OCI-LY3 (cell line): Measurements from ENCODE around the gene MYL7.

Source experiments
- H2AFZ ChIP-seq: fragments of 200-600, 300-600 bp; shearing (Covaris generic); 2 replicates; pipeline ENCODE4 v1.6.0; 2014; ENCODE audit warnings: antibody characterized with exemption, low read depth, low read length
- H3K27ac ChIP-seq: fragments of 200-600, 300-600 bp; sonication (generic); 2 replicates; pipeline ENCODE4 v1.5.1; 2014; ENCODE audit warnings: mild to moderate bottlenecking, low read length, moderate library complexity, mixed read lengths
- H3K27me3 ChIP-seq: fragments of 200-600, 300-600 bp; sonication (generic); 2 replicates; pipeline ENCODE4 v1.6.1; 2014; ENCODE audit warnings: low read depth, low read length, mixed read lengths
- H3K36me3 ChIP-seq: fragments of 200-600, 300-600 bp; sonication (generic); replicated peaks from 2 replicates; pipeline ENCODE3; 2014; ENCODE audit warnings: low read depth, low read length, mixed read lengths
- H3K4me1 ChIP-seq: fragments of 300-600, 200-600 bp; sonication (generic); 2 replicates; pipeline ENCODE4 v1.6.1; 2014; ENCODE audit warnings: low read length, mixed read lengths
- H3K4me2 ChIP-seq: fragments of 200-600, 300-600 bp; sonication (generic); 2 replicates; pipeline ENCODE4 v1.6.1; 2014; ENCODE audit warnings: low read length, mixed read lengths
- H3K4me3 ChIP-seq: fragments of 300-600, 200-600 bp; sonication (generic); 2 replicates; pipeline ENCODE4 v1.5.1; 2014; ENCODE audit warnings: antibody characterized with exemption, mild to moderate bottlenecking, low read length, moderate library complexity
- H3K79me2 ChIP-seq: fragments of 300-600, 200-600 bp; shearing (Covaris generic); 2 replicates; pipeline ENCODE4 v1.6.1; 2014; ENCODE audit warnings: mild to moderate bottlenecking, low read length, mixed read lengths
- H3K9ac ChIP-seq: fragments of 300-600, 200-600 bp; shearing (Covaris generic); 2 replicates; pipeline ENCODE4 v1.6.0; 2014; ENCODE audit warnings: mild to moderate bottlenecking, low read length, moderate library complexity
- H3K9me3 ChIP-seq: fragments of 200-600, 300-600 bp; shearing (Covaris generic); 2 replicates; pipeline ENCODE4 v1.6.1; 2014; ENCODE audit warnings: low read length, mixed read lengths; ENCODE audit not compliant: insufficient read depth
- H4K20me1 ChIP-seq: fragments of 200-600, 300-600 bp; sonication (generic); 2 replicates; pipeline ENCODE4 v1.6.1; 2016; ENCODE audit warnings: low read length, mixed read lengths; ENCODE audit not compliant: insufficient read depth
- CTCF ChIP-seq: fragments of 200-600, 300-600 bp; sonication (generic); IDR thresholded peaks from 2 replicates; pipeline ENCODE4 v1.5.1; 2014; ENCODE audit warnings: antibody characterized with exemption, low read length, low read depth
- EZH2phosphoT487 ChIP-seq: fragments of 200-600 bp; shearing (Covaris generic); IDR thresholded peaks from 2 replicates; pipeline ENCODE4 v1.6.1; 2018; ENCODE audit warnings: antibody characterized with exemption, mixed run types, low read depth

Gene MYL7

GRCh38 chr7:44145479-44145968 is 4.4 kb upstream of the MYL7 start:
- H3K9ac ChIP-seq = no peak overlapping the region
- H4K20me1 ChIP-seq = no peaks in the 10 kb centered on the region
- no peaks in the 10 kb centered on the region for H3K9me3 ChIP-seq
- H2AFZ ChIP-seq = no peak overlapping the region
- H3K27me3 ChIP-seq = no peaks in the 10 kb centered on the region
- TF ChIP-seq CTCF (no peak), EZH2phosphoT487 (no peak)
- H3K4me2 ChIP-seq = no peak overlapping the region
- no peak overlapping the region for H3K4me3 ChIP-seq
- no peaks in the 10 kb centered on the region for H3K79me2 ChIP-seq
- H3K4me1 ChIP-seq = peaks cover 19% of the 10 kb centered on the region
- H3K27ac ChIP-seq = no peak overlapping the region
- H3K36me3 ChIP-seq = no peaks in the 10 kb centered on the region

DNA sequence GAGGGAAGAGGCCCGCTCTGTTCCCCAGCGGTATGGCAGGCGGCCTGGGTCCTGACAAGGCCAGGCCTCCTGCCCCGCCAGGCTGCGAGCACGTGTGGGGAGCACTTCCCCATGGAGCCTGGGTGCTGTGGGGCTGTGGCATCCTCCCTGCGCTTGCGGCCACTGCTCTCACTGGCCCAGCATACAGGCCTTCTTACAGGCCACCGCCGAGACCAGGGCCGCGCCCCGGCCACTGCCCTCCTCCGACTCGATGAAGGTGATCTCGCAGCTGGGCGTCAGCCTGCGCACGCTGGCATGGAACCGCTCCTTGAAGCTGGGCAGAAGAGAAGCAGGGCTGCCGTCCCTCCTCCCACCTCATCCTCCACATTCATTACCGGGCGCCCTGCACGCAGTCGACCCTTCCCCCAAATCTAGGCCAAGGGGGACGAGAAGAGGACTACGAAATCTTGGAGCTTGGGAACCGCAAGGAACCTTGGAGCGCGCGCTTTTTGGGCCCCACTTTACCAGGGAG is 3.9 kb upstream of the MYL7 start:
- Histone ChIP-seq H3K79me2 (no peaks in the 10 kb centered on the region), H3K27ac (no peak overlapping the region), H3K9me3 (no peaks in the 10 kb centered on the region), H3K4me3 (no peak overlapping the region), H2AFZ (no peak overlapping the region), H4K20me1 (no peaks in the 10 kb centered on the region), H3K9ac (no peak overlapping the region), H3K36me3 (no peaks in the 10 kb centered on the region), H3K4me2 (no peak overlapping the region), H3K4me1 (peaks cover 15% of the 10 kb centered on the region), H3K27me3 (no peaks in the 10 kb centered on the region)
- TF ChIP-seq EZH2phosphoT487 (no peak), CTCF (no peak)

- Histone ChIP-seq H3K4me3 (no peak overlapping the region), H3K36me3 (no peaks in the 10 kb centered on the region), H3K9me3 (no peaks in the 10 kb centered on the region), H3K79me2 (no peaks in the 10 kb centered on the region), H2AFZ (no peak overlapping the region), H3K9ac (no peak overlapping the region), H3K4me1 (peaks cover 10% of the 10 kb centered on the region), H3K27ac (no peak overlapping the region), H4K20me1 (no peaks in the 10 kb centered on the region), H3K27me3 (no peaks in the 10 kb centered on the region), H3K4me2 (no peak overlapping the region)
- no peak for TF ChIP-seq EZH2phosphoT487
- TF ChIP-seq CTCF = no peak
Observed at GRCh38 chr7:44144426-44144967, 3.4 kb upstream of the MYL7 start.

GRCh38 chr7:44143646-44144250 is 2.6 kb upstream of the MYL7 start:
- no peak overlapping the region for H3K4me3 ChIP-seq
- H3K27ac ChIP-seq = no peak overlapping the region
- no peak overlapping the region for H3K9ac ChIP-seq
- H4K20me1 ChIP-seq = no peaks in the 10 kb centered on the region
- H3K27me3 ChIP-seq = no peaks in the 10 kb centered on the region
- H3K79me2 ChIP-seq = no peaks in the 10 kb centered on the region
- H3K4me2 ChIP-seq = no peak overlapping the region
- peaks cover 2% of the 10 kb centered on the region for H3K4me1 ChIP-seq
- TF ChIP-seq CTCF (no peak), EZH2phosphoT487 (no peak)
- no peaks in the 10 kb centered on the region for H3K36me3 ChIP-seq
- H2AFZ ChIP-seq = no peak overlapping the region
- no peaks in the 10 kb centered on the region for H3K9me3 ChIP-seq
